CD4-positive, alpha-beta T cell treated with Interleukin-6 at 100 ng/mL for 8 hours (primary cell): Measurements from ENCODE around the gene ADH4.
A peak's percentile ranks its signal among the peaks of the same experiment; 100 is the strongest.
"Not testable (repeated sequence)": the region's sequence is repeated elsewhere in the genome, so short reads cannot be mapped to it uniquely, and the experiment has no call there.

Experiments used
- DNase-seq: peaks from one replicate; pipeline ENCODE4 v3.0.0-alpha.2; 2020; ENCODE audit warnings: mixed read lengths, low spot score

Gene ADH4

GRCh38 chr4:99134586-99134985 lies 9.5 kb downstream of the ADH4 start:
- no peak for DNase-seq

DNA sequence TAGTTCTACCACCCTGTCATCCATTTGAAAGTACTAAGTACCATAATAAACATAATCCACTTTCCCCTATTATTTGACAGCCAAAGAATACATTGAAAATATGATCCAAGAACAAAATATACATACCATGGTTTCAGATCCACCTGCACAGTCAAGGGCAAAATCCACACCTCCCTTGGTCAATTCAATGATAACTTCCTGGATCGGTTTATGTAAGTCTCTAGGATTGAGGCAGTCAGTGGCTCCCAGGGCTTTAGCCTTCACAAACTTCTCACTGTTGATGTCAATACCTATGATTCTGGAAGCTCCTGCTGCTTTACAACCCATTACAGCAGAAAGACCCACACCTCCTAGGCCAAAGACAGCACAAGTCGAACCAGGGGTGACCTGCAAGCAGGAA lies 12.7 kb downstream of the ADH4 start:
- DNase-seq = no peak

GRCh38 chr4:99126376-99126775 lies 17.7 kb downstream of the ADH4 start:
- DNase-seq = no peak

DNA sequence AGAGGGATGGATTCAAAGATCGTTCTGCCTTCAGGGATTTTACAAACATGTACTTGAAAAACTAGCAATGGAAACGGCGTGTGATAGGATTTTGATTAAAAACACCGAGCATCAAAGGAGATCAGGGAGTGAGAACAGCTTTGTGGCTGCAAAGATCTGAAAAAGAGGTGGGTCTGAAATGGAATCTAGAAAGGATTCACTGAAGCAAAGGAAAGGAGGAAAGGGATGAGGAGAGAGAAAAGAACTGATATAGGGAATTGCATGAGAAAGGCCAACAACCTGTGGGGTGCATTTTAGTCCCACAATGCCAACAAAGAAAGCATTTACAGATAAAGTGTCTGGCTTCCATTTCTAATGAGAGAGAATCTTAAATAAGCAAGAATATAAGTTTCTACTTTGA lies 23.1 kb downstream of the ADH4 start:
- DNase-seq = no peak

- no peak for DNase-seq
Measured at GRCh38 chr4:99120501-99120900, 23.6 kb downstream of the ADH4 start.

DNA sequence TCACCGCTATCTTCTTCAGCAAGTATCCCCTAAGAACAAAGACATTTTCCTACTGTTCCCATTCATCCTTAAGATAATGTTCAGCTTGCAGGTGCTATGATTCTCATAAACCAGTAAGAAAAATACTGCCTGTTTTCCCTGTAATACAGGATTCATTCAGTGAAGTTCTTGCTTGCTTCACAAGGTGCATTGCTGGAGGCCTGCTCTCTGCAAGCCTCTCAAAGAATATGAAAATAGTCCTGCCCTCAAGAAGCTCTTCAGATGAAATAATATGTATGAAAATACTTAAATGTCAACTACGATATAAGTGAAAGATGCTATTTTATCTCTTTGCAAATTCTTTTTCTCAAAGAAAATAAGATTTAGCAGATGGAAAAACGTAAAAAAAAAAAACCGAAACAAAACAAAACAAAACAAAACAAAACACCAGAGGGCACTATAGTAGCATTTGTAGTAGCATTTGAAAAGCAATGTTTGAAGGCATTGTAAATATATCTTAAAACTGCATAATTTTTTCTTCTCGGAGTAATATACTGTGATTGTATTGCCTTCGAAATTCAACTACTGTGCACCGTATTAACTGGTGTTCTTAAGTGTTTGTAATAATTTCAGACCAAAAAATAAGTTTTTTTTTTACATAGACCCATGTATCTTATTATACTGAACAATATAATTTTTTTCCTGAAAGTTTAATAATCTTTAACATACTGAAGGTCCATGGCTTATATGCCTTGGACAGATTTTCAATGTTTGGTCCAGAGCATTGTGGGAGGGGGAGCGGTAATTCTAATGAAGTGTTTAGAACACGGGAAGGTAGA lies 26.0 kb downstream of the ADH4 start:
- no peak for DNase-seq

DNA sequence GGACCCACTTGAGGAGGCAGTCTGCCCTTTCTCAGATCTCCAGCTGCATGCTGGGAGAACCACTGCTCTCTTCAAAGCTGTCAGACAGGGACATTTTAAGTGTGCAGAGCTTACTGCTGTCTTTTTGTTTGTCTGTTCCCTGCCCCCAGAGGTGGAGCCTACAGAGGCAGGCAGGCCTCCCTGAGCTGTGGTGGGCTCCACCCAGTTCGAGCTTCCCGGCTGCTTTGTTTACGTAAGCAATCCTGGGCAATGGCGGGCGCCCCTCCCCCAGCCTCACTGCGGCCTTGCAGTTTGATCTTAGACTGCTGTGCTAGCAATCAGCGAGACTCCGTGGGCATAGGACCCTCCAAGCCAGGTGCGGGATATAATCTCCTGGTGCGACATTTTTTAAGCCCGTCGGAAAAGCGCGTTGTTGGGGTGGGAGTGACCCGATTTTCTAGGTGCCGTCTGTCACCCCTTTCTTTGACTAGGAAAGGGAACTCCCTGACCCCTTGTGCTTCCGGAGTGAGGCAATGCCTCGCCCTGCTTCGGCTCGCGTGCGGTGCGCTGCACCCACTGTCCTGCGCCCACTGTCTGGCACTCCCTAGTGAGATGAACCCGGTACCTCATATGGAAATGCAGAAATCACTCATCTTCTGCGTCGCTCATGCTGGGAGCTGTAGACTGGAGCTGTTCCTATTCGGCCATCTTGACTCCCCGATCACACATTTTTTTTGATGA lies 26.8 kb downstream of the ADH4 start:
- DNase-seq = not testable (repeated sequence)

DNA sequence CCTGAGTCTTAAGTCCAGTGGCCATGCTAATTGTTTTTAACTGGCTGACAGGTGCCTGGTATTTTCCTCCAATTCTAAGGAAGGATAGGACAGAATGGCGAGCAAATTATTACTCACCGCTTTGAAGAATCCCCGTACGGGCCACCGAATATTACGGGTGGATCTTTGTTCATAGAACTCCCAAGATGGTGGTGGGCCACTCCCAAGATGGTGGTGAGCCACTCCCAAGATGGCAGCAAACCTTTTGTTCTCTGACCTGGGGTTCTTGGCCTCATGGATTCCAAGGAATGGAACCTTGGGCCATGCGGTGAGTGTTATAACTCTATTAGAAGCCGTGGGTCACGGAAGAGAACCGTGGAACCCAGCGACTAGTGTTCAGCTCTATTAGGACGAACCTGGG lies 34.8 kb downstream of the ADH4 start:
- not testable (repeated sequence) for DNase-seq

DNA sequence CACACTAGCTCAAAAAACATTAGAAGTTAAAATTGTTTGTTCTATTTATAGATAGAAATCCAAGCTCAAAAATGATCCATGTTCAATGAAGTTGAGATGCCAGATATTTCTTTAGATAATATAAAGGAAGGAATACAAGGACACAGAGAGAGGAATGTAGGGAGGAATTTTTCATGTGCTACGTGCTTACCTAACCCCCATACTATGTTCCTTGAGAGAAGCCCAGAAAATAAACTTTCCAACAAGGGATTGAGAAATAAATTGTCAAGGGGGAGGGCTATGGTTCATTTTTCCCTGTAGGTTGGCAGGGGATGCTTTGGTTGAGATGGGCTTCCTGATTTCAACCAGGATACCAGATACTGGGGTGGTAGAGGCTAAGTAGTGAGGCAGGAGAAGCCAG lies 39.9 kb downstream of the ADH4 start:
- no peak for DNase-seq

DNA sequence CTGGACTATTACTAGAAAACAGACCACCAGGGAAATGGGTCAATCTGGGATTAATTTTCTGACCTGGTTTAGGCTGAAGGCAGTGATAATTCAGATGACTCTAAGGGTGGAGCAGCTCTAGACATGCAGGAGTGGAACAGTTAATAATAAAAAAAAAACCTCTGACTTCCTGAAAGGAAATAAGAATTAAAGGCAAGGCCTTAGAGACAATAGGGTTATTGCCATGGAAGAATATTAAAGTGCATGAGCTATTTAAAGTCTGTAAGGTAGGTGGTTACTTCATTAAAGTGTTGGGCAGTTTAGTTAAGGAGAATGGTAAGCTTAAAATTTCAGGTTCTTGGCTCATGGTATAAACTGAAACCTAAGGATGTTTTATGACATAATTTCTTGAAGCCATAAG lies 40.9 kb downstream of the ADH4 start:
- no peak for DNase-seq

DNA sequence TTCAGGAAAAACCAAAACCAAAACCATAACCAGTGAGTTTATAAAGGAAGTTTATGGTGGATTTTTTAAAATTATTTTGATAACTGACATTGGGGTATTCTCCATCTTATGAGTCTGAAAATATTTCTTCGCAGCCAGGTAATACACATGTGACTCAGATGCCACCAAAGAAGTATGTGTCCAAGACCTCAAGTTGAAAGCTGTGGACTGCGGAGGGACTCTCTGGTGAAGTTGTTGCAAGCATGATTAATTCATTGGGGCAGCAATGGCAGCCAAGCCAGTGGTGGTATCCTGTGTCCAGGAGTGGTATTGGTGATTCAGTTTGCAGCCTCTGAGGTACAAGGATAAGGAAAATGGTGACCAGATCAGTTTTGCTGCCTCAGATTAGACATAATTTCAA lies 41.5 kb downstream of the ADH4 start:
- DNase-seq = no peak

- DNase-seq = no peak
Measured at GRCh38 chr4:99100876-99101275, 43.2 kb downstream of the ADH4 start.

- DNase-seq = not testable (repeated sequence)
Measured at GRCh38 chr4:99099814-99100213, 44.3 kb downstream of the ADH4 start.

DNA sequence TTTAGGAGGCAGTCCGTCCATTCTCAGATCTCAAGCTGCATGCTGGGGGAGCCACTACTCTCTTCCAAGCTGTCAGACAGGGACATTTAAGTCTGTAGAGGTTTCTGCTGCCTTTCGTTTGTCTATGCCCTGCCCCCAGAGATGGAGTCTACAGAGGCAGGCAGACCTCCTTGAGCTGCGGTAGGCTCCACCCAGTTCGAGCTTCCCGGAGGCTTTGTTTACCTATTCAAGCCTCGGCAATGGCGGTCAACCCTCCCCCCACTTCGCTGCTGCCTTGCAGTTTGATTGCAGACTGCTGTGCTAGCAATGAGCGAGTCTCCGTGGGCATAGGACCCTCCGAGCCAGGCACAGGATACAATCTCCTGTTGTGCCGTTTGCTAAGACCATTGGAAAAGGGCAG lies 44.8 kb downstream of the ADH4 start:
- DNase-seq = no peak

DNA sequence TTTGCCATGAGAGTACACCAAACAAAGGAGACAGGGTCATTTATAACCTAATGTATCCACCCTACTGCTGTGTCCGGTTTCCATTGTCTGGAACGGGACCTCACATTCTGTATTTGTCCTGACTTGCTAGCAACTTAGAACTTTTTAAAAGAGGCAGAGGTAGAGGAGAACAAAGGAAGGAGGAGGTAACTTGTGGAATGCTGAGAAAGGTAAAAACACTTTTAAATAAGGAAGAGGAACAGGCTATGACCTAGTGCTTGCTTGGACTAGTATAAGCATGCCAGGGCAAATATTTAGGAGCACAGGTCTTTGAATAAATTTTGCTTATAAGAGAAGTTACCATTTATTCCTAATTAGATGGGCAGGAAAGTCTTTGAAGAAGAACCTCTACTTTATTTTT lies 52.3 kb downstream of the ADH4 start:
- DNase-seq = not testable (repeated sequence)

GRCh38 chr4:99091216-99091575 lies 52.9 kb downstream of the ADH4 start:
- no peak for DNase-seq

DNA sequence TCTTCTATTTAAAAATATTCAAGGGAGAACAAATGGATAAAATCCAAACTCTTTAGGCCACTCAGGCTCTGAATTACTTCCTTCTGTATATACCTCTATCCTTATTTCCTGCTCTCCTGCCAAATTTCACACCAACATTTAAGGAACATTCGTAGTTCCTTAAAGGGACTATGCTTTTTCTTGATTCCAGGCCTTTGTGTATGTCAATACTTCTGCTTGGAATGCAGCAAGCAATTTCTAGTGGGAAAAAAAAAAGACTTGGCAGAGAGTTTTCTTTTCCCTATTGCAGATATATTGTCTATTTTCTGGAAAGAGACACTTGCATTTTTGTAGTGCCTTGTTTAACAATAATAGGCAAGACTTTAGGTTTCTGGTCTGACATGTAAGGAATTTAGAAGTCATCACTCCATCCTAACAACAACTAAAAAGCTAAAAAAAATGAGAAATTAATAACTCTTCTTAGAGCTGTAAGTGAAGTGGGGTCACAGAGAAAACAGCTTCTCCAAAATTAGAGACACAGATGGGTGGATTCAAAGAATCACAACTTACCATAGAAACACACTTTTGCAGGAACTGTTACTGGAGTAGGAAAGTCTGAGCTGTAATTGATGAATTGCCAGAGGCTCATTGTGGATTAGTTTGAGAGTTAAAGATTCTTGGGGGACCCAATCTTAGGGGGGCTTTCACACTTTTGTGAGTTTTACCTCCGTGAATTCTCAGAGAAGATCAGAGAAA lies 53.4 kb downstream of the ADH4 start:
- DNase-seq = no peak

DNA sequence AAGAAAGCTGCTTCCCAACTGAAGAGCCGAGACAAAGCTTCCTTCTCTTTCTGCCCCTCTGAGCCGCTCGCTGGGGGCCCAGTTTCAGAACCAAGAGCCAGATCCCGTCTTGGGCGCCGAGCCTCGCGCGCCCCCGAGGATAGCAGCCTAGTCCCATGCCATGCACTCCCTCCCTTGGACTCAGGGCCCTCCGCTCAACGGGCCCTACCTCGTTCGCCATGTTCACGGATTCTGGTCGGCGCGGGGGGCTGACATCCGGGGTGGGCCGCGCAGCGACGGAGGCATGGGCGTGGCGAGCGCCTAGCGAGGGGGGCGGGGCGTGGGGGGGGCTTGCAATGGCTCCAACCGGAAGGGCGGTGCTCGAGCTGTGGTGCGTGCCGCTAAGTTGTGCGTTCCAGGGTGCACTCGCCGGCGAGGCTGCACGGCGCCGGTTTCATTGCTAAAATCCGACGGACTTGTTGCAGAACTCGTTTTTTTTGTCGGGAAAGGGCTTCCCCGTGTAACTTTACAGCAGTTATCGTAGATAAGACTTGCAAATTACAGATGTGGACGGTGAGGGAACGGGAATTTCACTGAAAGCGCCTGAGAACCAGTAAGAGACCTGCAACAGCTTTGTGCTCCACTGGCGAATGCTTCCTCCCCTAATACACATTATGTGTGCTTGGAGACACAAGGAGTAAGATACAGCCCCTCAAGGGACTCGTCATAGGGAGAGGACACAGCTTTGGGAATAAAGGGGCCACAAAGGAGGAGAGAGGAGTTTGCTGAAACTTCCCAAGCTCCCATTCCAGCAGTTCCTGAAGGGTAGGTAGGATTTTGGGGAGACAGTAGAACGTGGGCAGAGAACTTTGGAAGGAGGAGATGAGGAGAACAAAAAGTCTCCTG lies 55.4 kb downstream of the ADH4 start, which contains the start of gene ADH5:
ADH5 (minus strand) TSS at position 308 of the 885 bp plus-strand sequence; CDS start at position 220, 88 bp downstream.
- peak; percentile 93 for DNase-seq

DNA sequence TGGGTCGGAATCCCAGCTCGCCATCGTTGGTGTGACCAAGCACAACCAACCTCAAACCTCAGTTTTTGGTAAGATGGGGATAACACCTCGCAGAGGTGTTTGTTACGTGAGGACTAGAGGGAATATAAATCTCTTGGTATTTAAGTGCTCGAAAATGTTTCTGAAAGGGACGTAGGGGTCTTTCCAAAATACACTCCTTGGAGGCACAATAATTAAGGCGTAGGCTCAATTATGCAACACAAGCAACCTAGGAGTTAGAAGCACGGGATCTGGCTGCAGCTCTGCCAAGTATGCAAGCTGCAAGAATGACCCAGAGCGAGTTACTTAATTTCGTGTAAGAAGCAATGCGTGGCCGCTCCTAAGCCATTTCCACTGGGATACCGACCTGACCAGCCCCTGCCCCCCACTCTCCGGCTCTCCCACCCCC lies 56.1 kb downstream of the ADH4 start:
- DNase-seq = no peak

DNA sequence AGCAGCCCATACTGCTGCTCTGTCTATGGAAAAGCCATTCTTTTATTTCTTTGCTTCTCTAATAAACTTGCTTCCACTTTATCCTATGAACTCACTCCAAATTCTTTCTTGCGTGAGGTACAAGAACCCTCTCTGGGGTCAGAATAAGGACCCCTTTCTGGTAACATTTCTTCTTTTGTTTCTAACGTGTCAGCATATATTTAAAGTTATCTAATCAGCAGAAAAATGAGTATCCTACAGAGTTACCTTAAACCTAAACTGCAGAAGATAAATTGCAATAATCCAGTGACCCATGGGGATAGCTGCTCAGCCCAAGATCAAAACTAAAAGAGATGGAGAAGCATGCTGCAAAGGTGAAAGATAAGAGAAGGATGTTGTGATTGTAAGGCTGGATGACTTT lies 59.5 kb downstream of the ADH4 start:
- no peak for DNase-seq

DNA sequence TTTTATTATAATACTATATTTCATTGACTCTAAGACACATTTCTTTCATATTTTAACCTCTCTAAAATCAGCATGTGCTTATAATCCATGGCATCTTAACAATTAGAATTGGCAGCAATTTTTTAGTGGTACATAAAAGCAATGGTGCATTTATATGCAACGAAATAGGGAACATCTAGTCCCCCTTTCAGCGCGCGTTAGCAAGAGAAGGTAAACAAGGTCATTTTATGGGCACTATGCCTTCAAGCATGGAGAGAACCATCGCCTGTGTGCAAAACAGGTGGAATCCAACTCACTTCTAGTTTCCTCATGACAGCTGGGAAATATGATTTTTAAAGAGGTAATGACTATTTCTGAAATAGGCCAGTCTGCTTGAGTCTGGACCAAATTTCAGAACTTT lies 61.9 kb downstream of the ADH4 start:
- DNase-seq = no peak

DNA sequence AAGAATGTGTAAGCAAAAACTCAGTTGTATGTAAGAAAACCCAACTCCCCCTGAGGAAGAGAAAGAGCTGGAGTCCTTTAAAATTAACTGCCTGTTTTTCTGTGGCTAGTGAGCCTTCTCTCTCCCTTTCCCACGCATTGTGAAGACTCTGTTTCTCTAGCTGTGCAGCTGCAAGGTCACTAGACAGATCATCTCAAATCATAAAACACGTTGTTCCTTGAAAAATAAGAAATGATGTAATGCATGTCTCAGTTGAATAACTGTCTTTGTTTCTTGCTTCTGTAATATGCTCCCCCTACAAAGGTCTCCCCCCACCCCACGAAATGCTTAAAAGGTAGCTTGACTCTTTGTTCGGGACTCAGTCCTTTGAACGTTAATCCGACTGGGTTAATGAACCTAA lies 63.2 kb downstream of the ADH4 start:
- DNase-seq = not testable (repeated sequence)
